Activated B cell treated with CpG ODN at 0.5 μM for 24 hours (primary cell): ENCODE results near the gene DGAT2L6. TPM values are rescaled to one million over a fixed set of nuclear protein-coding genes. Genes with fewer than 3 reads are reported as not detected.

Experiments
- ATAC-seq: fragments of 200-7000 bp; cut with Tn5 transposase; one replicate; pipeline ENCODE4 v1.10.0; 2021; ENCODE audit warnings: low read depth, mild to moderate bottlenecking, moderate library complexity
- CTCF ChIA-PET: fragments of 350-600 bp; sonication (Branson Sonifier 250); formaldehyde crosslinking; loops from one replicate; lab custom pipeline; 2021; ENCODE audit warnings: antibody characterized with exemption; lab: Charles Lee
- POLR2A ChIA-PET: fragments of 350-600 bp; sonication (Branson Sonifier 250); formaldehyde crosslinking; loops from one replicate; lab custom pipeline; 2021; ENCODE audit warnings: antibody characterized with exemption; lab: Charles Lee
- DNase-seq: peaks from one replicate; pipeline ENCODE4 v3.0.0; 2022
- H3K27ac Mint-ChIP-seq: one replicate; pipeline ENCODE4 v1.8.0; 2020; ENCODE audit warnings: mixed read lengths
- H3K27me3 Mint-ChIP-seq: one replicate; pipeline ENCODE4 v1.8.0; 2021; ENCODE audit warnings: mixed read lengths
- H3K36me3 Mint-ChIP-seq: one replicate; pipeline ENCODE4 v1.8.0; 2021; ENCODE audit warnings: low read depth, mixed read lengths
- H3K4me1 Mint-ChIP-seq: one replicate; pipeline ENCODE4 v1.8.0; 2021; ENCODE audit warnings: mixed read lengths
- H3K4me3 Mint-ChIP-seq: one replicate; pipeline ENCODE4 v1.8.0; 2020; ENCODE audit warnings: mild to moderate bottlenecking, mixed read lengths
- H3K9me3 Mint-ChIP-seq: one replicate; pipeline ENCODE4 v1.8.0; 2020; ENCODE audit warnings: mixed read lengths
- CTCF ChIP-seq: fragments of 200-600 bp; IDR thresholded peaks from one replicate; pipeline ENCODE4 v1.8.0; 2022; ENCODE audit warnings: antibody characterized with exemption, mild to moderate bottlenecking
- intact Hi-C: fragments of 100-400 bp; cut with micrococcal nuclease; formaldehyde crosslinking; loops from one replicate; pipeline ENCODE4 v1.15.1; 2024
- total RNA-seq: library from RNA; stranded (reverse); gene quantifications from 2 replicates; pipeline ENCODE4 v1.2.3, GENCODE V29; 2022

Gene DGAT2L6
- total RNA-seq, 1 donor from 2014 or later = not detected

GRCh38 chrX:70141373-70141772 lies 35.9 kb upstream of the DGAT2L6 start:
- H3K27ac Mint-ChIP-seq = no peak overlapping the region
- CTCF ChIA-PET = interaction anchor here (0.6 kb wide), 1 partner anchor 148 kb away, joined by 3 read pairs; the partner anchor contains the start of genes KIF4A and PDZD11
- DNase-seq (no peak), ATAC-seq (no peak)
- no peaks in the 10 kb centered on the region for H3K9me3 Mint-ChIP-seq
- intact Hi-C loops = no loop called here
- peaks cover 13% of the 10 kb centered on the region for H3K4me1 Mint-ChIP-seq
- POLR2A ChIA-PET = no interaction called here
- no peak for TF ChIP-seq CTCF
- H3K36me3 Mint-ChIP-seq = peaks cover 36% of the 10 kb centered on the region
- H3K4me3 Mint-ChIP-seq = no peak overlapping the region
- no peaks in the 10 kb centered on the region for H3K27me3 Mint-ChIP-seq

DNA sequence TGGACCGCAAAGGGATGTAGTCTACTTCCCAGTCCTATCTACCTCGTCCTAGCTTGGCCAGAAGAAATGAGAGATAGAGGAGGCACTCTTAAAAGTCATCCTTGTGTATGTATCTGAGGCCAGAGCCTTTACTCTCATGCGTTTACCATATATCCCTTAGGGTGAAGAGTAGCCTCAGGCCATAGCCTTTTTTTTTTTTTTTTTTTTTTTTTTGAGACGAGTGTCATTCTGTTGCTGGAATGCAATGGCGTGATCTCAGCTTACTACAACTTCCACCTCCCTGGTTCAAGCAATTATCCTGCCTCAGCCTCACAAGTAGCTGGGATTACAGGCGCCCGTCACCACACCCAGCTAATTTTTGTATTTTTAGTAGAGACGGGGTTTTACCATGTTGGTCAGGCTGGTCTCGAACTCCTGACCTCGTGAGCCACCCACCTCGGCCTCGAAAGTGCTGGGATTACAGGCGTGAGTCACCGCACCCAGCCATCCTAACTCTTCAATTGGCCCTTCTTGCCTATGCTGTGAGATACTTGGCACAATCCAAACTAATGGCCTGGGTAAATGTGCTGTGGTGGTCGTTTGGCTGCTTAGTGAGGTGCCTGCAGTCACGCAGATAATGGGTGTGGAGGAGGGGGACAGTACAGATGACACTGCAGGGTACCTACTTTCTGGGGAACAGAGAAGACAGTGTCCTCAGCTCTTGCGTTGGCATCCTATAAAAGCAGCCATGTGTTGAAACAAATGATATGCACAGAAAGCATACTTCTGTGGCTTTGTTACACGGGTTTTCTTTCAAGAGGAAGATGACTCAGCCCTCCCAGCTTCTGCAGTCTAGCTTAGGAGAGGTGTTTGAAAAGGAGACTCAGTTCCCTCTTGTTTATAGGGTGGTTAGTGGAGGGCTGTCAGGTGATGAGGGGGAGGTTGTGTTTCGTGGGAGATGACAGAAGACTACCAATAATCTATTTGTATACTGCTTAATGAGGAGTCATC lies 10.4 kb upstream of the DGAT2L6 start:
- Mint-ChIP-seq H3K27ac (no peak overlapping the region), H3K4me1 (no peaks in the 10 kb centered on the region), H3K4me3 (no peak overlapping the region), H3K9me3 (no peaks in the 10 kb centered on the region), H3K27me3 (no peaks in the 10 kb centered on the region), H3K36me3 (peaks cover 33% of the 10 kb centered on the region)
- ChIA-PET POLR2A (interaction anchor here (0.6 kb wide), 1 partner anchor 16 kb away, joined by 7 read pairs; no protein-coding TSS in a partner anchor), CTCF (no interaction called here)
- TF ChIP-seq CTCF = no peak
- ATAC-seq = no peak
- DNase-seq = no peak
- intact Hi-C loops = no loop called here

GRCh38 chrX:70168238-70169188 lies 8.8 kb upstream of the DGAT2L6 start:
- CTCF ChIA-PET = no interaction called here
- H3K4me3 Mint-ChIP-seq = no peak overlapping the region
- ATAC-seq = no peak
- no peaks in the 10 kb centered on the region for H3K27me3 Mint-ChIP-seq
- no peaks in the 10 kb centered on the region for H3K4me1 Mint-ChIP-seq
- DNase-seq = no peak
- intact Hi-C loops = no loop called here
- peaks cover 31% of the 10 kb centered on the region for H3K36me3 Mint-ChIP-seq
- H3K27ac Mint-ChIP-seq = no peak overlapping the region
- POLR2A ChIA-PET = no interaction called here
- no peak for TF ChIP-seq CTCF
- H3K9me3 Mint-ChIP-seq = no peaks in the 10 kb centered on the region

DNA sequence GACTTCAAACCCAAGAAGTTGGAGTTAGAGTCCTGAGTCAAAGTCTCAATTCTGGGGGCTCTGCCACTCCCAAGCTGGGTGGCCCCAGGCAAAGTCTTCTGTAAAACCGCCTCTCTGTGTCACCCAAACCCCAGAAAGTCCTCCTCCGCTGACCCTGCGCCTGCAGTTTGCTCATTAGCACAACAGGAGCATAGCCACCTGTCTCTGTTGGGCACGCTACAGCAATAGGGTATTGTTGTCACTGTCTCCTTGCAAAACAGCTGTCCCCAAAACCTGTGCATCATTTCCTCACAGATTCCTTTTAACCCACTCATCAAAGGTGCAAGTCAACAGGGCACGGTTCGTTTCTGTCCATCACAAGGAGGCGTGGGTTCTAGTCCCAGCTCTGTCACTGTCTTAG lies 8.0 kb upstream of the DGAT2L6 start:
- no peaks in the 10 kb centered on the region for H3K27me3 Mint-ChIP-seq
- DNase-seq = no peak
- no peak for ATAC-seq
- no peak overlapping the region for H3K4me3 Mint-ChIP-seq
- intact Hi-C loops = no loop called here
- ChIA-PET CTCF (no interaction called here), POLR2A (no interaction called here)
- no peaks in the 10 kb centered on the region for H3K9me3 Mint-ChIP-seq
- no peak for TF ChIP-seq CTCF
- no peak overlapping the region for H3K27ac Mint-ChIP-seq
- no peaks in the 10 kb centered on the region for H3K4me1 Mint-ChIP-seq
- H3K36me3 Mint-ChIP-seq = peaks cover 28% of the 10 kb centered on the region
